ENCODE data around the gene VRK3.

- no peak for TF ChIP-seq CTCF (IDR thresholded peaks at IDR 0.05; ENCODE audit: low read length)
- TF ChIP-seq EZH2 (IDR thresholded peaks at IDR 0.05; ENCODE audit: borderline replicate concordance, low read length) = no peak
Measured at GRCh38 chr19:50030225-50030624, 5.1 kb upstream of the VRK3 start.

Measured in OCI-LY1 (cell line).